CD4-positive, alpha-beta T cell (primary cell): Measurements from ENCODE around the gene PLCB1. TPM values are rescaled to one million over a fixed set of nuclear protein-coding genes. Genes with fewer than 3 reads are reported as not detected.

Source experiments
- ATAC-seq: fragments of 200-7000 bp; cut with Tn5 transposase; one replicate; pipeline ENCODE4 v1.10.0; 2022; ENCODE audit warnings: mild to moderate bottlenecking; ENCODE audit not compliant: poor library complexity
- CTCF ChIA-PET: fragments of 350-600 bp; sonication (Branson Sonifier 250); formaldehyde crosslinking; loops from one replicate; lab custom pipeline; 2021; ENCODE audit warnings: antibody characterized with exemption, inconsistent platforms; lab: Charles Lee
- POLR2A ChIA-PET: fragments of 350-600 bp; sonication (Branson Sonifier 250); formaldehyde crosslinking; loops from one replicate; lab custom pipeline; 2021; ENCODE audit warnings: antibody characterized with exemption, inconsistent platforms; lab: Charles Lee
- DNase-seq, 14 experiments: peaks; one replicate each; pipeline ENCODE4 v3.0.0-alpha.2; 2013 to 2020; ENCODE audit warnings: mixed read lengths in 2 of 14
- H3K27ac ChIP-seq, 2 donors: one replicate each; pipeline versions ENCODE4 v1.5.1 to v1.7.0; 2013; ENCODE audit warnings: low read length in 2 of 2, low read depth in 1 of 2, mild to moderate bottlenecking in 1 of 2
- H3K27me3 ChIP-seq, 2 experiments: 1 replicate in 1 of 2; 2 replicates in 1 of 2; pipeline versions ENCODE4 v1.6.1 to v1.7.0; 2013; ENCODE audit warnings: low read length in 2 of 2, control low read depth in 1 of 2, mild to moderate bottlenecking in 1 of 2, moderate library complexity in 1 of 2; ENCODE audit not compliant: insufficient read depth in 2 of 2, control insufficient read depth in 1 of 2
- H3K36me3 ChIP-seq: one replicate; pipeline ENCODE4 v1.6.1; 2013; ENCODE audit warnings: low read length, control low read depth; ENCODE audit not compliant: insufficient read depth
- H3K4me1 ChIP-seq: one replicate; pipeline ENCODE4 v1.6.1; 2013; ENCODE audit warnings: low read length, control low read depth; ENCODE audit not compliant: insufficient read depth
- H3K4me3 ChIP-seq: one replicate; pipeline ENCODE4 v1.5.1; 2013; ENCODE audit warnings: mild to moderate bottlenecking, low read length, moderate library complexity
- H3K9me3 ChIP-seq, 2 experiments: 1 replicate in 1 of 2; 2 replicates in 1 of 2; pipeline versions ENCODE4 v1.6.1 to v1.7.0; 2013; ENCODE audit warnings: low read length in 2 of 2, mild to moderate bottlenecking in 2 of 2, control low read depth in 1 of 2, moderate library complexity in 1 of 2; ENCODE audit not compliant: control insufficient read depth in 1 of 2, insufficient read depth in 1 of 2
- H3K27ac Mint-ChIP-seq: one replicate; pipeline ENCODE4 v1.8.0; 2020; ENCODE audit warnings: mixed read lengths
- H3K27me3 Mint-ChIP-seq: one replicate; pipeline ENCODE4 v1.8.0; 2021; ENCODE audit warnings: mixed read lengths
- H3K36me3 Mint-ChIP-seq: one replicate; pipeline ENCODE4 v1.8.0; 2021; ENCODE audit warnings: low read depth, mixed read lengths
- H3K4me1 Mint-ChIP-seq: one replicate; pipeline ENCODE4 v1.8.0; 2021; ENCODE audit warnings: low read depth, mixed read lengths
- H3K4me3 Mint-ChIP-seq: one replicate; pipeline ENCODE4 v1.8.0; 2020; ENCODE audit warnings: mild to moderate bottlenecking, mixed read lengths
- H3K9me3 Mint-ChIP-seq: one replicate; pipeline ENCODE4 v1.8.0; 2020; ENCODE audit warnings: mixed read lengths
- CTCF ChIP-seq: fragments of 200-600 bp; IDR thresholded peaks from one replicate; pipeline ENCODE4 v1.8.0; 2022; ENCODE audit warnings: antibody characterized with exemption, mild to moderate bottlenecking
- intact Hi-C, 2 experiments: fragments of 100-400 bp; cut with DNase I in 1 of 2; cut with micrococcal nuclease in 1 of 2; formaldehyde crosslinking; loops; one replicate each; pipeline versions ENCODE4 v1.15.1 to v1.9.0; 2023 to 2025; cut with DNase I, micrococcal nuclease
- total RNA-seq, 174 experiments: library from RNA in 2 of 174; stranded (reverse) in 2 of 174; gene quantifications; one replicate each; pipeline ENCODE4 v1.2.3 and lab custom pipeline; 2021 to 2026

PLCB1 gene
- total RNA-seq, 2 experiments from 2014 or later = 3.8 to 5.6 TPM

GRCh38 chr20:8390037-8390433 lies 258.0 kb downstream of the PLCB1 start:
- Histone ChIP-seq H3K27ac (no peak overlapping the region), H3K36me3 (no peaks in the 10 kb centered on the region), H3K9me3 (no peaks in the 10 kb centered on the region), H3K27me3 (no peaks in the 10 kb centered on the region), H3K4me3 (no peak overlapping the region), H3K4me1 (no peaks in the 10 kb centered on the region)
- H3K27ac Mint-ChIP-seq = no peak overlapping the region
- peaks cover 4% of the 10 kb centered on the region for H3K4me1 Mint-ChIP-seq
- intact Hi-C loops = no loop called here
- no peak for ATAC-seq
- no peaks in the 10 kb centered on the region for H3K9me3 Mint-ChIP-seq
- no peak for DNase-seq
- no peaks in the 10 kb centered on the region for H3K36me3 Mint-ChIP-seq
- H3K27me3 Mint-ChIP-seq = no peaks in the 10 kb centered on the region
- CTCF ChIA-PET = interaction anchor here (2.7 kb wide), 1 partner anchor 346 kb away, joined by 7 read pairs; no protein-coding TSS in a partner anchor
- POLR2A ChIA-PET = no interaction called here
- no peak for TF ChIP-seq CTCF
- H3K4me3 Mint-ChIP-seq = no peak overlapping the region

GRCh38 chr20:8390500-8390899 lies 258.4 kb downstream of the PLCB1 start:
- CTCF ChIA-PET = interaction anchor here (2.7 kb wide), 1 partner anchor 347 kb away, joined by 7 read pairs; no protein-coding TSS in a partner anchor
- intact Hi-C loops = no loop called here
- no peaks in the 10 kb centered on the region for H3K36me3 Mint-ChIP-seq

GRCh38 chr20:8393381-8393780 lies 261.3 kb downstream of the PLCB1 start:
- Mint-ChIP-seq H3K4me1 (peaks cover 4% of the 10 kb centered on the region), H3K36me3 (no peaks in the 10 kb centered on the region), H3K9me3 (no peaks in the 10 kb centered on the region), H3K27me3 (no peaks in the 10 kb centered on the region), H3K27ac (no peak overlapping the region), H3K4me3 (no peak overlapping the region)
- intact Hi-C loops = no loop called here
- H3K4me3 ChIP-seq = no peak overlapping the region
- ATAC-seq (no peak), DNase-seq (peak in 1 of 14 experiments; percentile 11)
- H3K36me3 ChIP-seq = no peaks in the 10 kb centered on the region
- no peak for TF ChIP-seq CTCF
- ChIA-PET CTCF (no interaction called here), POLR2A (no interaction called here)
- H3K27ac ChIP-seq = no peak overlapping the region
- H3K9me3 ChIP-seq = no peaks in the 10 kb centered on the region
- H3K27me3 ChIP-seq = no peaks in the 10 kb centered on the region
- no peaks in the 10 kb centered on the region for H3K4me1 ChIP-seq

More at GRCh38 chr20:8390500-8390899, 258.4 kb downstream of the PLCB1 start:
- no peaks in the 10 kb centered on the region for H3K27me3 ChIP-seq
- no peaks in the 10 kb centered on the region for H3K4me1 ChIP-seq
- H3K4me3 ChIP-seq = no peak overlapping the region
- POLR2A ChIA-PET = no interaction called here
- no peaks in the 10 kb centered on the region for H3K9me3 ChIP-seq
- no peak overlapping the region for H3K27ac Mint-ChIP-seq
- no peaks in the 10 kb centered on the region for H3K36me3 ChIP-seq
- no peak overlapping the region for H3K27ac ChIP-seq
- no peak for ATAC-seq
- H3K4me1 Mint-ChIP-seq = peaks cover 4% of the 10 kb centered on the region
- no peak overlapping the region for H3K4me3 Mint-ChIP-seq
- no peak for DNase-seq
- no peaks in the 10 kb centered on the region for H3K27me3 Mint-ChIP-seq
- H3K9me3 Mint-ChIP-seq = no peaks in the 10 kb centered on the region
- no peak for TF ChIP-seq CTCF
